Fibroblast of pulmonary artery (primary cell): ENCODE results near the gene COMMD6.

ENCODE experiments used
- DNase-seq: peaks from one replicate; pipeline ENCODE4 v3.0.0-alpha.2; 2010; ENCODE audit warnings: low read depth
- H3K4me3 ChIP-seq: replicated peaks from 2 replicates; pipeline ENCODE4 v1.5.1; 2011; ENCODE audit warnings: low read depth, mild to moderate bottlenecking, control low read depth, low read length, moderate library complexity
- TF ChIP-seq, protein P1 (sequence below): IDR thresholded peaks from 2 replicates; pipeline ENCODE4 v1.5.1; 2011; ENCODE audit warnings: mild to moderate bottlenecking, control low read depth, low read length, inconsistent platforms; ENCODE audit errors: missing control alignments

The COMMD6 gene

GRCh38 chr13:75566658-75567057 is 29.0 kb upstream of the COMMD6 start:
- TF ChIP-seq, protein P1, sequence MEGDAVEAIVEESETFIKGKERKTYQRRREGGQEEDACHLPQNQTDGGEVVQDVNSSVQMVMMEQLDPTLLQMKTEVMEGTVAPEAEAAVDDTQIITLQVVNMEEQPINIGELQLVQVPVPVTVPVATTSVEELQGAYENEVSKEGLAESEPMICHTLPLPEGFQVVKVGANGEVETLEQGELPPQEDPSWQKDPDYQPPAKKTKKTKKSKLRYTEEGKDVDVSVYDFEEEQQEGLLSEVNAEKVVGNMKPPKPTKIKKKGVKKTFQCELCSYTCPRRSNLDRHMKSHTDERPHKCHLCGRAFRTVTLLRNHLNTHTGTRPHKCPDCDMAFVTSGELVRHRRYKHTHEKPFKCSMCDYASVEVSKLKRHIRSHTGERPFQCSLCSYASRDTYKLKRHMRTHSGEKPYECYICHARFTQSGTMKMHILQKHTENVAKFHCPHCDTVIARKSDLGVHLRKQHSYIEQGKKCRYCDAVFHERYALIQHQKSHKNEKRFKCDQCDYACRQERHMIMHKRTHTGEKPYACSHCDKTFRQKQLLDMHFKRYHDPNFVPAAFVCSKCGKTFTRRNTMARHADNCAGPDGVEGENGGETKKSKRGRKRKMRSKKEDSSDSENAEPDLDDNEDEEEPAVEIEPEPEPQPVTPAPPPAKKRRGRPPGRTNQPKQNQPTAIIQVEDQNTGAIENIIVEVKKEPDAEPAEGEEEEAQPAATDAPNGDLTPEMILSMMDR, result peak; percentile 52
- no peak overlapping the region for H3K4me3 ChIP-seq
- peak; percentile 80 for DNase-seq

- TF ChIP-seq, protein P1, result no peak
- no peak for DNase-seq
- no peak overlapping the region for H3K4me3 ChIP-seq
Observed at GRCh38 chr13:75558145-75558840, 20.7 kb upstream of the COMMD6 start.

- TF ChIP-seq, protein P1, result no peak
Observed at GRCh38 chr13:75556961-75557360, 19.3 kb upstream of the COMMD6 start.

DNA sequence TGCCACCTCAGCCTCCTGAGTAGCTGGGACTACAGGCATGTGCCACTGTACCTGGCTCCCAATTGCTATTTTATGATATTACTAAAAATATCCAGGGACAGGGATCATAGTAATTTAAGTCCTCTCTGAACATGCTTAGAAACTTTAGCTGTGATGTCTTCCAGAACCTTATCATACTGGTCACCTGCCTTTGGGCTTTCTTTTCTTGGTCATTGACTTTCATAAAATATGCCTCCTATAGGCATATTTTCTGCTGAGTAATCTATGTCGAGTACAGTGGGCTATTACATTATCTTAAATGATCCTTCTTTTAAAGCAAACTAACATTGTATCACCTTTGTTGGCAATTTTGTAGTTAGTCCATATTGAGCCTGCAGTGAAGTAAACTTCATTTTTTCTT is 18.2 kb upstream of the COMMD6 start:
- TF ChIP-seq, protein P1, result no peak
- H3K4me3 ChIP-seq, result no peak overlapping the region

More at GRCh38 chr13:75556961-75557360, 19.3 kb upstream of the COMMD6 start:
- H3K4me3 ChIP-seq, result no peak overlapping the region
- no peak for DNase-seq

DNA sequence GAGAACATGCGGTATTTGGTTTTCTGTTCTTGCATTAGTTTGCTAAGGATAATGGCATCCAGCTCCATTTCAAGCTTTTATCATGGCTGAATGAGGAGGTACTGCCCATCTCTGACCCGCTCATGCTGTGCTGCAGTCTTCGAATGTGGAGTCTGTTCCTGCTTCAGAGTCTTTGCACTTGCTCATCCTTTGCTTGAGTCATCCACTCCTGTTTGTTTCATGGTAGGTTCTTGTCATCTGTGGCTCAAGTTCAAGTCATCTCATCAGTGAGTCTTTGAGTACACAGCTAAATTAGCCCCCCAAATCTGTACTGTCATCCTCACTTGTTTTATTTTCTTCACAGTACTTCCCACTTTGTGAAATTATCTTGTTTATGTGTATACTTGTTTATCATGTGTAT is 17.3 kb upstream of the COMMD6 start:
- TF ChIP-seq, protein P1, result no peak
- no peak overlapping the region for H3K4me3 ChIP-seq
- DNase-seq, result no peak

More for the DNA sequence above, 18.2 kb upstream of the COMMD6 start:
- DNase-seq, result no peak

DNA sequence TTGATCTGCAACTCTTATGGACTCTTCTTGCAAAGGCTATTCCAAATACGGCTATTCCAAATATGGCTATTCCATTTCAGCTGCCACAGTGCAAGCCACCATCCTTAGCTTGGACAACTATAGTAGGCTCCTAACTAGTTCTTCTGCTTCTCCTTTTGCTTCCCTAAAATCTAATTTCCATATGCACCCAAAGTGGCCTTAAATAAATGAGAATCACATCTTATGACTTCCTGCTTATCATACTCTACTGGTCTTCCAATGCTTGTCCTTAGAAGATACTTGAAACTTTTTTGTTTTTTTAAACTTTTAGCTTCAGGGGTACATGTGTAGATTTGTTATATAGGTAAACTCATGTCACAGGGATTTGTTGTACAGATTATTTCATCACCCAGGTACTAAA is 16.8 kb upstream of the COMMD6 start:
- TF ChIP-seq, protein P1, result no peak
- DNase-seq, result no peak
- no peak overlapping the region for H3K4me3 ChIP-seq

DNA sequence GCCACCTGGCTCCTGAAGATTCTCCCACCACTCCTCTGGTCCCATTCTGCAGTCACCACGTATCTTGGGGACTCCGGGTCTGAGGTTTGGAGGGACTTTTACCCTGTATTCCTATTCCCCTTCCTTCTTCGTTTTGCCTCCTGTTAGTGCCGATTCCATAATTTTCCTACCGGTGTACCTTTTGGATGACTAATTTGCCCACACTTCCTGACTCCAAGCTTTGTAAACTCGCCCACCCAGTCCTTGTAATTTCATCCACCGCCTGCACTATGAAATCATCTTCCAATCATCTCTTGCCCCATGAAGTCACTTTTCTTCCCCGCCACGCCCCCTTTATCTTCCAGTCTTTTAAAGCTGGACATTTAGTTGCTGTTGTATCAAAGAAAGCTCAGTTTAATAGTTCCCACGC is 12.5 kb upstream of the COMMD6 start:
- H3K4me3 ChIP-seq, result peak overlapping the region; percentile 99
- TF ChIP-seq, protein P1, result no peak
- peak; percentile 70 for DNase-seq
